HS-27A (cell line): ENCODE measurements around the gene MACROD1.
A peak's percentile ranks its signal among the peaks of the same experiment; 100 is the strongest.

Experiments used
- DNase-seq: peaks from one replicate; pipeline ENCODE4 v3.0.0-alpha.2; 2012; ENCODE audit warnings: low read depth, missing footprints

The MACROD1 gene

DNA sequence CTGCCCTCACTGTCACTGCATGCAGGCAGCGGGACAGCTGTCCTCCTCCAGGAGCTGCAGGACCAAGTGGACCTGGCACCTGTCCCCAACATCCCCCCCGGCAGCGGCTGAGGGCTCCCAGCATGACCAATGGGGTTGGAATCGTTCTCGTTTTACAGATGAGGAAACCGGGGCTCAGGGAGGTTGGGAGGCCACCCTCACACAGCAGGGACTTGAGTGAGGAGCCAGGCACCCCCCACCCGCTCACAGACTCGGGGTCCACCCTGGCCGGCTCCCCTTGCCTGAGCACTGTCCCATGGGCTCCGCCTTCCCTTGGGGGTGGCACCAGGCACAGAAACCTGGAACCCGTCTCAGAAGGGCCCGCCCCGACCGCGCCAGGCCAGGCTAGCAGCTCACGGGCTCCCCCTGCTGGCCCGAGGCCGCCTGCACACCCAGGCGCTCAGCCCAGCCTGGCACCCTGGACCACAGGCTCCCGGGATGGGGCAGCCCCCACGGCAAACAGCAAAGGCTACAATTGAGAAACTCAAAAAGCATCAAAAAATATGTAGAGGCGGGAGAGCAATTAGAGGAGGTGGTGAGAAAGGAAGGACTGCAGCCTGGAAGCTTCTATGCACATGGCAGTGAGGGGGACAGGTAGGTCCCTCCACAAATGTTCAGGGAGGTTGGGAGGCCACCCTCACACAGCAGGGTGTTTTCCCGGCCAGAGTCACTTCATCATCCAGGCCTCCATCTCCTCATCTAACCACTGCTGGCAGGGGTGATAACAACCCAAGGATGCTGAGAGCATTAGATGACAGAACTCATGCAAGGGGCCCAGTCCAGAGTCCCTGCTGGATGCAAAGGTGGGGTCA is 12.8 kb downstream of the MACROD1 start:
- DNase-seq: no peak

DNA sequence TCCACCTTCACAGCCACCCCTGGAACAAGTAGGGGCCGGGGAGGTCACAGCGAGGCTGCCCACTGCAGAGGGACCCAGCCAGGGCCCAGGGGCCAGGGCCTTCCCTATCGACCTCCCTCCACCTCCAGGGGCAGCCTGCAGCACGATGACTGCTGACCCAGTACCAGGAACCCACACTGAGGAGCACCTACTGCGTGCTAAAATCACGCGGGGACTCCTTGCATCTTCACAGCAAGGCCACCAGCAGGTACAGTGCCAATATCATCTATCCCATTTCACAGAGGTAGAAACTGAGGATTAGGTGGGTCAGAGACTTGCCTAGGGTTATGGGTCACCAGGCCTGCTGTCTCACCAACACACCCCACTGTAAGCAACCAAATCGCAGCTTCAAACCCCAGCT is 14.6 kb downstream of the MACROD1 start:
- no peak for DNase-seq

DNA sequence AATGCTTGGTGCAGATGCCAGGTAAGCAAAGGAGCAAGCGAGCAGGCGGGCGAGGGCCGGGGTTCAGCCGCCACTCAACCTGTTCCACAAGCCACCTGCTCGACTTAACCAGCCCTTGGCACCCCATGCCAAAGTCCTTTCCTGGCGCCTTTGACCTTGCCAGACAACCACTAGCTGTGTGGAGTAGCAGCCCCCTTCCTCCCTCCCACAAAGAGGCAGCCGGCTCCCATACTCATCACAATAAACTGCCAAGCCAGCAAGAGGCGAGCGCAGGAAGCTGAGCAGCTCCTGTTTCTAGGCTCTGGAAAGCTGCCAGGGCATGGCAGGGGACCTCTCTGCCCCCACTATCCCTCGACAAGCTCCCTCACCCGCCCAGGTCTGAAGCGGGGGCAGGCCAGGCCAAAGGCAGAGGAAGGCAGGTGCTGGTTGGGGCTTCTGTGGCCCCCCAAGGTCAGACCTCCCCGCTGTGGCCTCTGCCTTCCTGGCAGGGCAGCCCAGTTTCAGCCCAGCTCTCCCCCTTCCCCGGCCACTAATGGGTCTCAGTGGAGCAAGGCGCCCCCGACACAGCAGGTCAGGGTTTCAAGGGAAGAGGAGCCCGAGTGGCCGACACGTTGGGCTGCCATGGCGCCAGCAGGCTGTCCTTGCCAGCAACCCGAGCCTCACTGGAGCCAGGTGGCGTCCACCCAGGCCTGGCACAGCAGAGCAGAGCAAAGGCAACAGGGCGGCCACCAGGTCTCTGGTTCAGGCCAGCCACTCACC is 15.3 kb downstream of the MACROD1 start:
- no peak for DNase-seq

DNA sequence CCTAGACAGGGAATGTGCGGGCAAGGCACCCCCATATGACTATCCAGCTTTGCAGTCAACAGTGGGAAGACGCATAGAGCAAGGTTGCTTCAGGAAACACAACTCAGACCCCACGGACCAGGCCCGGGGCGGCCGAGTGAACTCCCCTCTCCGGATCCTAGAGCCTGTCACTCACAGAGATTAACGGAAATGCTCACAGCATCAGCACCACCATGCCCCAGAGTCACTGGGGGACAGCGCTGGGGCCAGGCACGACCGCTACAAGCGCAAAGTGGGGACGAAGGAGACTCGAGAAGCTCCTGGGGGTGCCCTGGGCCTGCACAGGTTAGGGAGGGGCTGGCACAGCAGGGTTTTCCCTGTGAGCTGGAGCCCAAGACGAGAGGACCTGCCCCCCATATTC is 15.9 kb downstream of the MACROD1 start:
- no peak for DNase-seq

DNA sequence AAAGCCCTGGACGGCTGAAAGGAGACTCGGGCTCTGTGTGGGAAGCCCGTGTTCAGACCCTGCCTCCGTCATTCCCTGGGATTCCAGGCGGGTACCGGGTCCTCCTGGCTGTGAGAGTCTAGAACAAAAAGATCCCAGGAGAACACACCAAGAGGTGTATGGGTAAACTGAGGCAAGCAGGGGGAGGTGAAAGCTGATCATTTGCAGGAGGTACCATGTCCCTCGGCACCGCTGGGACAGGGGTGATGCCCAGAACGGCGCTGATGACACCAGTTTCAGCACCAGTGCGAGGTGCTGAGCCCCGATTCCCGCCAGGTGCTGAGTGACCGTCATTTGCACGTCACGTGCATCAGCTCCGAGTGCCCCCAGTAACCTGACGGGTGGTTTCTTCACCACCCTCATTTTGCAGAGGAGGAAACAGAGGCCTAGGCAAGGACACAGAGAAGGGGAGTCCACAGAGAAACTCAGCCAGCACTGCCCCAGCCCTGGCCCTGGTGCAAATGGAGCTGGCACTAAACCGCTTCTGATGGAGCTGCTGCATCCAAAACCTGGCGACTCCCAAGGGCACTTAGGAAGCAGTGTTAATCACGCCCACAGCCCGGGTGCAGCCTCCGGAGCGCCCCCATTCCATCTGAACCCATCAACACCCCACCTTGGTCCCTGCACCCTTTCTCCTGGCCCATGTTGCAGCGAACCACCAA is 16.8 kb downstream of the MACROD1 start:
- no peak for DNase-seq

DNA sequence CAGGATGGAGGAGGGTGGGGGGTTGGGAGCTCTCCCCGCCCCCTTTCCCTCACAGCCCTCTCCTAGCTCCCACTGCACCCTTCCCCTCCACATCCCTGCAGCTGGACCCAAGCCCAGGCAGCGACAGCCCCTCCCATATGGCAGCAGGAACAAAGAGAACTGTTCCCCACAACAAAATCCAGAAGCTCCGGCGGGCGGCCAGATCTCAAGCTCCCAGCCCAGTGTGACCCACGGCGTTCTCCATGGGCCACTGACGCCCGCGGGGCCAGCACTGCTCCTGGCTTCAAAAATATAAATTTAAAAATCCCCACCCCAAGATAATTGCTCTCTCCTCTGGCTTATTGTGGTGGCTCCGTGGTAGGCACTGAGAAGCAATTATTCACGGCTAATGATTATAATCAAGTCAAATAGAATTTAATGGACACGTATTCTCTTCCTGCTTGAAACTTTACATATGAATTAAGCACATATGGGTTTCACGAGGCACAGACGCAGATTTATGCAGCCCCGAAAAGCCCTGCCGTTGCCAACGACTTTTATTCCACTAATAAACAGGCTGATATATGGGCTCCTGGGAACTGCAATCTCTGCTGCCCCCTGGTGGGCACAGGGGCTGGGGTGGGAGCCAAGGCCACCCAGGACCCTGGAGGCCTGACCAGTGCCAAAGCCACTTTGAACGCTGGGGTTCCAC is 17.5 kb downstream of the MACROD1 start:
- peak; percentile 48 for DNase-seq

DNA sequence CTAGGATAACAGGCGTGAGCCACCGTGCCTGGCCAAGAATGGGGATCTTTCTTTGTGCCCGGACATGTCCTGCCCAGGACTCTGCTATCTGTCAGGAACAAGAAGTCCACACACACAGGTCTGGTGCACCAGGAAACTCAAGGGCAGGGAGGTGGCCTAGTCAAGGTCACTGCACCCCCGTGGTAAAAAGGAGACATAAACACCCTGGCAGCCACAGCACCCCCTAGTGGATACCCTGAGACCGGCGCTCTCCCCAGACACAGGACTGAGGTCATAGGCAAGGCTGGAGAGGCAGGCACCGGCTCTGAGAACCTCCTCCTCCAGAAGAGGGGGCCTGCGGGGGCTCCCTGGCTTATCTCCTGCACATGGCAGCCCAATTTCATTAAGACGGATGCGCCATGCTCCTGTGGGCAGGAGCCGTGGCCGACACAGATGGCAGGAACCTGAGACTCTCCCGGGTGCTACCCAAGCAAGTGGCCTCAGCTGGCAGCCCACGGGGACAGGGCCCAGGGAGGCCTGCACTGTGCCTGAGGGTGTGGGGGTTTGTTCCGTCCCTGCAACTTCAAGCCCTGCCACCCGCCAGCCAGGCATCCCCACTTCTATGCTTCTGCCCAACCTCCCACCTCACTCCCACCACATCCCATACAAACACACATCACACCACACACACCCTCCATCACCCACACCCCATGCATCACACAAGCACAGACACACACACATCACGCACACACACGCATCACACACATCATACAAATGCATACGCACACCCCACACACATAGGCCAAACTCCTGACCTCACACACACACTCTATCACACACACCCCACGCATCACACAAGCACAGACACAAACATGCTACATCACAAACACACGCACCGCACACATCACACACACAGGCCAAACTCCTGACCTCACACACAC is 19.6 kb downstream of the MACROD1 start:
- DNase-seq: no peak

DNA sequence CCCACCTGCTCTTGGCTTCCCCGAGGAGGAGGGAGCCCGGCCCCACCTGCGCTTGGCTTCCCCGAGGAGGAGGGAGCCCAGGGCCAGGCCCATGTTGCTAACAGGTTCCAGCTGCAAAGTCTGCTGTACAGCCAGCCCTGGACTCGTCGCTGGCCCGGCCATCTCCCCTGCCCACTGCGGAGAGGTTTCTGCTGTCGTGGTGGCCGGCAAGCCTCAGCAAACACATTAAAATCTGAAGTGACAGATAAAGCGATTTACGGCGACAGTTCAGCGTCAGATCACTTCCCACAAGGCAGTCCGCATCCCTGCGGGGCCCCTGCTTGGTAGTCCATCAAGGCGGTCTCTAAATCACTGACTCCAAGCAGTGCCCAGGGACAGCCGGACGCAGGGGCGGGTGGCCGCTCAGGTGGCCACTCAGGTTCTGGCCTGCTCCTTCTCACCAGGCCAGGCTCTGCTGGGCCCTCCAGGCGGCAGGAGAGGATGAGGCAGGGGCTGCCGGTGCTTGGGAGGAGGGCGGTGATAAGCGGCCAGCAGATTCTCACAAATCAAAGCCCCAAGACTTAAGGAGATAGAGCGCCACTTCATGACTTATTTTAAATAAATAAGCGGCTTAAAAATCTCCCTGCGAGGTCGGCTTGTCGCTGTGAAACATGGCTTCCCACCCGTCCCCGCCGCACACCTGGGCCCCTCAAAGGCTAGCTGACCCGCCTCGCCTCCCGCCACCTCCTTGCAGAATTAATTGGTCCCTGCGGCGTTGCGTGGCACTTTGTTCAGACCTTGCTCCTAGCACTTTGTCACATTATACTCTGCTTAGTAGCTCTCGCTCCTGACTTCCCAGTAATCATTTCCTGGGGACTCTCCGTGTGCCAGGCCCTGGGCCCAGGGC is 21.1 kb downstream of the MACROD1 start:
- DNase-seq: no peak

DNA sequence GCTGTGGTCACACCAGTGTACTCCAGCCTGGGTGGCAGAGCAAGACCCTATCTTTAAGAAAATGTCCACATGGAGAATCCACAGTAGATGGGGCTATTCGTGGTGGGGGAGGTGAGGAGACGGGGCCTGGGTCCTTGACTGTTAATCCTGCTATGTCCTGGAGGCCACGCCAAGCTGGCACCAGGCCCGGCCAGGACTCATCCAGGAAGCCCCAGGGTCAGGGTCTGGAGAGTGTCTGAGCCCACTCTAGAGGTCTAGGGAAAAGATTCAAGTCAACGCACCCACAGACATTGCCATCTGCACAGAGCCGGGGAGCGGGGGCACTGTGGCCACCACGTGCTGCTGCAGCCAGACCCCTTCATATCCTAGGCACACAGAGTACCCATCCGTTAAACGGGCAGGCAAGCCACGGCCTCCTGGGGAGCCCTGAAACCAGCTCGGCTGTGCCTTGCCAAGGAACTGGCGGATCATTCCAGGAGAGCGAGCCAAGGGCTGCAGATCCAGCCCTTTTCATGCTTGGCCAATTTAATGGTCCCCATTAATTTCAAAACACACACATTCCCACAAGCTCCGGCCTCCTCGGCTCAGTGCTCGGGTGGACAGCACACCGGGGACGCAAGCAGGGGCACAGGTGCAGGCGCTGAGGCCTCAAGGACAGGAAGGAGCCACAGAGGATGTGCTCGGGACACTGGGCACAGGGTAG is 24.7 kb downstream of the MACROD1 start:
- no peak for DNase-seq

DNA sequence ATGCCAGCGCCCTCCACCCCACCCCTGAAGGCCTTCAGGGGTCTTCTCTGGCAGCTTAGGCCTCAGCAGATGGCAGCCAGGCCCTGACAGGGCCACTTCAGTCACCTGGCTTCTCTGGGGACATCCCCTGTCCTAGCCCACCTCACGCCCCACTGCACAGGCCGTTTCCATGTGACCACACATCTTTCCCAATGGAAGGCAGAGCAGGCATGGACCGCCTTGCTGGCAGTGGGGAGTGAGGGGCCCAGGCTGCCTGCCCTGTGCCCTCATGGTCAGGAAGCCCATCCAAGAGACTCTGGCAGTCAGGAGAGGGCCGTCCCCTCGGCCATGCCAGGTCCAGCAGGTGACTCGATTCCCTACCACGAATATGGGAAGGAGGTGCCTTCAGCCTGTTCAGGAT is 25.8 kb downstream of the MACROD1 start:
- DNase-seq: no peak

DNA sequence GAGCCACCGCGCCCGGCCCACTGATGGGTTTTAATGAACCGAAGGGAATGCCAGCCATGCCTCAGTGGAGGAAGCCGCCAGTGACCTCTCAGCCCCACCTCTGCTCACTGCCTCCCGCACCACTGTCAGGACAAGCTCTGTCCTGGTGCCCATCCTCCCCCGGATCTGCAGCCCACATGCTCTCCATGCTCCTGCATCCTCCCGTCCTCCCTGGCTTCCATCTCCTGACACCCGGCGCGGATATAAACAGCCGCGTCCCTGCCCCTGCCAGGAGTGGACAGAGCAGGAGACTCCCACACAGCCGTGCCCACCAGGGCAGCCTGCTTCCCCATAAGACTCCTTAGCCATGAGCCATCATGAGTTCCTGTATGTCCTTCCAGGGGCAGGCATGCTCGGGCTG is 26.9 kb downstream of the MACROD1 start:
- no peak for DNase-seq

DNA sequence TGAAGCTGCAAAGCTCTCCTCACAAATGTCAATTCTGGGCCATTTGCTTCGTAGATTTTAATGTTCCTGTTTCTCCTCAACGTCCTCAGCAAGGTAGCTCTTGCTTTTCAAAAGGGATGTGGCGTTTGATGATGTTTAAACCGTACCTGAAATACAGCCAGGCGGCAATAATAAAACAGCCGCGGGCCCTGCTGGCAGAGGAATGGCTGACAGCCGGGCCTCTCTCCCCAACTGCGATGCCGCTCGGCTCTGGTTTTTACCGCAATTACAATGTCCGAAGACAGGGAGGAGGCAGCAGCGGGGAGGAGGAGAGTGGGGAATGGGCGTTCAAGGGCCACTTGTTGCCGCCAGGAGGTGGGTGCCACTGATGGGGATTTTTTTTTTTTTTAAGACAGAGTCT is 27.5 kb downstream of the MACROD1 start:
- DNase-seq: no peak

DNA sequence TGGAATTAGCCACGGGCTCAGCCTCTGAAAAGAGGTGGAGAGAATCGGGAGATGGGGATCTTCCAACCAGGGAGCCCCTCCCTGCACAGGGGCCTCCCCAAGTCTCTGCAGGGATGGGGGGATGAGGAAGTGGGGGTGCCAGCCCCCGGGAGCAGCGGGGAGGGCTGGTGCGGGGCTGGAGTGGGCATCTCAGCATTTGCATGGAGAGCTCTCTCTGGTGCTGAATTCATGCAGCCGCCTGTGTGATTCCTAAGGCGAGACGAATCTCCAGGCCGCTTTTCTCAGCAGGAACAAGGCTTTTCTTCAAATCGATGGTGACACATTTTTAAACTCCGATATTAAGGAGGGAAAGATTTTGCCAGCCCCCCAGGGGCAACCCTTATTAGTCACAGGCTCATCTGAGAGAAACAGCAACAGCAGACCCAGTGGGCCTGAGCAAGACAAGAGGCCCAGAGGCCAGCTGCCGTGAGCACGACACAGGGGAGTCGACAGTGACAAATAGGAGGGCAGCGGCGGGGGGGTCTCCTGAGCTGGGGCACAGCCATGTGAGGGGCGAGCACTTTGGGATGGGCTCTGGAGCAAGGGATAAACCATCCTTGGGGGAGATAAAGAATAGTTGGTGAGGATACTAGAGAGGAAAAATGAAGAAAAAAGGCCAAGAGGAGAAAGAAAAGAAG is 29.0 kb downstream of the MACROD1 start:
- no peak for DNase-seq

DNA sequence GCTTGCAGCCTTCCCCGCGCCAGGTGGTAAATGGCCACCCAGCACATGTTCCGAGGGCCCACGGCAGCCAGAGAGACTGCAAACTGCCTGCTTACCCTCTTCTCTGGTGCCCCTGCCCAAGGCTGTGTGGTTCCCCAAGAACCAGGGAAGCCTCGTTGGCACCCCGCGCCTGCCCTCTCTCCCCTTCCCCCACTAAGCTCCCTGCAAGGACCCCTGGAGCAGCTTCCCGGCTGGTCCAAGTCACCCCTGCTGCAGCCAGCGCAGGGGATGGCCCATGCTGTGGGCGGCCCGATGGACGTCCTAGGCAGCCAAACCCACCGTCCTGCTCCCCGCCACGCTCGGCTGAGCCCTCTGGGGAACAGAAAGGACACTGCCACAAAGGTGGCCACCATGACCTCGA is 30.2 kb downstream of the MACROD1 start:
- DNase-seq: no peak

DNA sequence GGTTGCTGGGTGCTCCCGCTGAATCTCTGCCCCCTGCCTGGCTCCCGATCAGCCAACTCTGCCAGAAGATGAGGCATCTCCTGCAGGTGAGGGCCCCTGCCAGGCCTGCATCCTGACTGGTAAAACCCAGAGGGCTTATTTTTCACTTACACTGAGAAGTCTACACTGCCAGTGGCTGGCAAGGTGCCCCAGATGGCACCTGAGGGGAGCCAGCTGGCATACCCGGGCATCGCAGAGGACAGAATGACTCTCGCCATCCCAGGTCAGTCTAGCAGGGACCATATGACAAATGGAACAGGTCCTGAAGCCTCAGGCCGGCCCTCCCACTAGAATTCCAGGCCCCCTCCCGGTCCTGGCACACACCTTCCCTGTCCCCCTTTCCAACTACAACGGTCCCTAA is 30.9 kb downstream of the MACROD1 start:
- DNase-seq: no peak

DNA sequence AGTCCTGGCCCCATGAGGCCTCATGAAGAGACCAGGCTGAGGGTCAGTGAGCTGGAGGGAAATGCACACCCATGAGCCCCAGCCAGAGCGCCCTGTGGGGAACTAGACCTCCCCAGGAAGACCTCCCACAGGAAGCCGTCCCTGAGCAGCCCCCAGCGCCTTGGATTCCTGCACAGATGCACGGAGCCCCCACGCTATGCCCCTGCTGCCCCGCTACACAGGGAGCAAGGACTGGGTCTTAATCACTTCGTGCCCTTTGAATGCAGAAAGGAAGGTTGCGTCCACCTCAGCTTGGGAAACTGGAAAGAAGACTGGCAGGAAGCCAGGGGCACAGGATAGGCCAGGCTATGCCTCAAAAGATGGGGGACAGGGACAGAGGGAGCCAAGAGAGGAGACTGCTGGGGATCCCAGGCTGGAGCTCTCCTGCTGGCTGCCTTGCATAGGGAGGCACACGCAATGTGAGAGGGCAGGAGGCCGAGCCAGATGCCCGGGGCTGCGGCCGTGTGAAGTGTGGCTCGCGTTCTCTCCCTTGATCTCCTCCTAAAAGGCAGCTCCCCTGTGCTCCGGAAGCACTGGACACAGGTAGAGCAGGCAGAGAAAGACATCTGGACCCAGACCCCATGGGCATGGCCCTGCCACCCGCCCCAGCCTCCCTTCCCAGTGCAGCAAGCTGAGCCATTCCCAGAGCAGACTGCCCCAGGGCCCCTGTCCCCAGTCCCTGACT is 32.8 kb downstream of the MACROD1 start:
- DNase-seq: no peak

DNA sequence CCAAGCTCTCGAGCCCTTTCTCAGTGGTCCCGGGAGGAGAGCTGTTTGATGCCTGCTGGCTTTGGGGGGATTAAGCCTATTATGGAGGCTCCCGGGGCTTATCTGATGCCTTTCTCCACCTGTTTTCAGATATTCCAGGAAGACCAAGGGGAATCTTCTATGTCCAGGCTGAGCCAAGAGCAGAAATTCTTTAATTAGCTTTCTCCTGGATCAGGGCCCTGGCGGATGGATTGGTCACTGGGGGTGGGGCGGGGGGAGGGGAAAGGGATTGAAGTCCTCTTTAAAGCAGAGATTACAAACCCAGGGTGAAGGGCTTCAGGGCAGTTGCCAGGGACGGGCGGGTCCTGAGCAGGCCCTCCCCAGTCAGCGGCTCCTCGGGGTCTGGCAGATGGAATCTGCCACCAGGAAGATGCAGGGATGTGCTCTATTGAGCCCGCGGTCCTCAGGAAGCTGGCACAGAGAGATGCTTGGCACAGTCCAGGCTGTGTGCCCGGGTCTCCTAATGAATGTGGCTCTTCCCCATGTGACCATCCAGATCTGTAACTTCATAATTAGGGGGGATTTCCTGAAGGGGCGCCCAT is 33.6 kb downstream of the MACROD1 start:
- DNase-seq: no peak

DNA sequence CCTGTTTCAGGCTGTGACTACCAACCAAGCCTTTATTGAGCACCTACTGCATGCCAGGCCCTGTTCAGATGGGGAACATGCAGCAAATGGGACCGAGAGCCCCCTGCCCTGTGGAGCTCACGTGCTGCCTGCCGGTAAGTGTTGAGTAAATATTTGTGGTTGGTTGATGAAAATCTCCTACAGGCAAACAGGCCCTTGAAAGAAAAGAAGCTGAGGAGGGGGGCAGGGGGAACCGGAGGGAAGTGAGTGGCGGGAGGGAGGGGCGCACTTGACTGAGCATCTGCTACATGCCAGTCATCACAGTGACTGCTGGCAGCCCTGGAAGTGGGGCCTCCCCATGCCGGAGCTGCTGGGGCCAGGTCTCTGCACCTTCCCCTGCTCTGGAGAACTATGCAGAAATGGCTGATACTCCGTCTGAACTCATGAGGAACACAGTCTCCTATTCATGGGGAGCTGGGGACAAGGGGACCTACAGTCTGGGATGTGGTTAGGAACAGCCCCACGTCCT is 34.2 kb downstream of the MACROD1 start:
- DNase-seq: no peak
